ENCODE results near the gene CD7. TPM values are rescaled to one million over a fixed set of nuclear protein-coding genes. Genes with fewer than 3 reads are reported as not detected.

The CD7 gene
- total RNA-seq, 1 experiment from 2014 or later: 0.74 TPM

DNA sequence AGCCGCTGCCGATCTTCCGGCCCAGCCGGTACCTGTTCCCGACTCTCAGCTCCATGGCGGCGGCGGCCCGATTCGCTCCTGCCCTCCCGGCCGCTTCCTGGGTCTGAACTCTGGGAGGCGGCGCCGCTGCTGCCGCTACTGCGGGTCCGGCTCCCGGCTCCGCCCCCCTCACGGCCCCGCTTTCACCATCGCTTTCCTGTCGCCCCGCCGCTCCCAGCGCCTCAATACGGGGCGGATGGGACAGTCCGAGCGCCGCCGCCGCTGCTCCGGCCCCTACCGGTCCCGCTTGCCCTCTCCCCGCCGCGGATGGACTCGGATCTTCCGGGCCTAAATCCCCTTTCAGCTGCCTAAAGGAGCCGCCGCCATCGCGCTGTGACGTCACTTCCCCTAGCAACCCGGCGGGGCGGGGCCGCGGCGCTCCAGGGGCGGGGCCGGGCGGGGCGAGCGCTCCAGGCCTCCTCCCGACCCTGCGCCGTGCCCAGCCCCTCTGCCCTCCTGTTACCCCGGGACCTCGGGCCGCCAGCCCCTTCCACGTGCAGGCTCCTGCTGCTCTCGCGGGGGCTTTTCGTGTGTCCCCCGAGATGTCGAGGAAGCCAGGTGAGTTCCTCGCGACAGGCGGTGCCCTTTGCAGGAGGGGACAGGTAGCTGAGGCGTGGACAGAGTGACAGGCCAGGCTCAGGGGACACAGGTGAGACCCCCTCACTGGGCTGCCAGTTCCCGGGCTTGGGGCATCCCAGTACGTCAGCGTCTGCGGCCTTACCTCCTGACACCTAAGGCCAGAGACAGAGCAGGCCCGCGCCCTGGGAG, 43.9 kb downstream of the CD7 start, which contains the start of gene CSNK1D (continued):
- TF ChIP-seq, protein P1, sequence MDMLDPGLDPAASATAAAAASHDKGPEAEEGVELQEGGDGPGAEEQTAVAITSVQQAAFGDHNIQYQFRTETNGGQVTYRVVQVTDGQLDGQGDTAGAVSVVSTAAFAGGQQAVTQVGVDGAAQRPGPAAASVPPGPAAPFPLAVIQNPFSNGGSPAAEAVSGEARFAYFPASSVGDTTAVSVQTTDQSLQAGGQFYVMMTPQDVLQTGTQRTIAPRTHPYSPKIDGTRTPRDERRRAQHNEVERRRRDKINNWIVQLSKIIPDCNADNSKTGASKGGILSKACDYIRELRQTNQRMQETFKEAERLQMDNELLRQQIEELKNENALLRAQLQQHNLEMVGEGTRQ (CRISPR knock-in tag; IDR thresholded peaks at IDR 0.05): 0 out of 2 replicates have a peak, but pooled peaks have one; percentile 25
- TF ChIP-seq, protein P2, sequence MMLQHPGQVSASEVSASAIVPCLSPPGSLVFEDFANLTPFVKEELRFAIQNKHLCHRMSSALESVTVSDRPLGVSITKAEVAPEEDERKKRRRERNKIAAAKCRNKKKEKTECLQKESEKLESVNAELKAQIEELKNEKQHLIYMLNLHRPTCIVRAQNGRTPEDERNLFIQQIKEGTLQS (CRISPR knock-in tag; conservative IDR thresholded peaks at IDR 0.05): no peak
- TF ChIP-seq CREM (CRISPR knock-in tag; IDR thresholded peaks at IDR 0.05): peak; percentile 93
- no peak for TF ChIP-seq ZNF396 (CRISPR knock-in tag; IDR thresholded peaks at IDR 0.05; ENCODE audit: borderline replicate concordance)
- no peak for TF ChIP-seq OVOL2 (CRISPR knock-in tag; IDR thresholded peaks at IDR 0.05; ENCODE audit: borderline replicate concordance)
- TF ChIP-seq, protein P3, sequence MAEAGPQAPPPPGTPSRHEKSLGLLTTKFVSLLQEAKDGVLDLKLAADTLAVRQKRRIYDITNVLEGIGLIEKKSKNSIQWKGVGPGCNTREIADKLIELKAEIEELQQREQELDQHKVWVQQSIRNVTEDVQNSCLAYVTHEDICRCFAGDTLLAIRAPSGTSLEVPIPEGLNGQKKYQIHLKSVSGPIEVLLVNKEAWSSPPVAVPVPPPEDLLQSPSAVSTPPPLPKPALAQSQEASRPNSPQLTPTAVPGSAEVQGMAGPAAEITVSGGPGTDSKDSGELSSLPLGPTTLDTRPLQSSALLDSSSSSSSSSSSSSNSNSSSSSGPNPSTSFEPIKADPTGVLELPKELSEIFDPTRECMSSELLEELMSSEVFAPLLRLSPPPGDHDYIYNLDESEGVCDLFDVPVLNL (CRISPR knock-in tag; IDR thresholded peaks at IDR 0.05; ENCODE audit: borderline replicate concordance, low read depth): no peak
- TF ChIP-seq SMAD3 (CRISPR knock-in tag; IDR thresholded peaks at IDR 0.05; ENCODE audit: borderline replicate concordance): no peak
- no peak for TF ChIP-seq FOXP1 (CRISPR knock-in tag; IDR thresholded peaks at IDR 0.05; ENCODE audit: borderline replicate concordance)
- peak; percentile 57; the same call in 1 of the 2 replicates for TF ChIP-seq TP53 (CRISPR knock-in tag; IDR thresholded peaks at IDR 0.05)
- no peak for TF ChIP-seq ZNF138 (CRISPR knock-in tag; conservative IDR thresholded peaks at IDR 0.05)
- TF ChIP-seq HMGA2 (CRISPR knock-in tag; IDR thresholded peaks at IDR 0.05): no peak
- TF ChIP-seq, protein P4, sequence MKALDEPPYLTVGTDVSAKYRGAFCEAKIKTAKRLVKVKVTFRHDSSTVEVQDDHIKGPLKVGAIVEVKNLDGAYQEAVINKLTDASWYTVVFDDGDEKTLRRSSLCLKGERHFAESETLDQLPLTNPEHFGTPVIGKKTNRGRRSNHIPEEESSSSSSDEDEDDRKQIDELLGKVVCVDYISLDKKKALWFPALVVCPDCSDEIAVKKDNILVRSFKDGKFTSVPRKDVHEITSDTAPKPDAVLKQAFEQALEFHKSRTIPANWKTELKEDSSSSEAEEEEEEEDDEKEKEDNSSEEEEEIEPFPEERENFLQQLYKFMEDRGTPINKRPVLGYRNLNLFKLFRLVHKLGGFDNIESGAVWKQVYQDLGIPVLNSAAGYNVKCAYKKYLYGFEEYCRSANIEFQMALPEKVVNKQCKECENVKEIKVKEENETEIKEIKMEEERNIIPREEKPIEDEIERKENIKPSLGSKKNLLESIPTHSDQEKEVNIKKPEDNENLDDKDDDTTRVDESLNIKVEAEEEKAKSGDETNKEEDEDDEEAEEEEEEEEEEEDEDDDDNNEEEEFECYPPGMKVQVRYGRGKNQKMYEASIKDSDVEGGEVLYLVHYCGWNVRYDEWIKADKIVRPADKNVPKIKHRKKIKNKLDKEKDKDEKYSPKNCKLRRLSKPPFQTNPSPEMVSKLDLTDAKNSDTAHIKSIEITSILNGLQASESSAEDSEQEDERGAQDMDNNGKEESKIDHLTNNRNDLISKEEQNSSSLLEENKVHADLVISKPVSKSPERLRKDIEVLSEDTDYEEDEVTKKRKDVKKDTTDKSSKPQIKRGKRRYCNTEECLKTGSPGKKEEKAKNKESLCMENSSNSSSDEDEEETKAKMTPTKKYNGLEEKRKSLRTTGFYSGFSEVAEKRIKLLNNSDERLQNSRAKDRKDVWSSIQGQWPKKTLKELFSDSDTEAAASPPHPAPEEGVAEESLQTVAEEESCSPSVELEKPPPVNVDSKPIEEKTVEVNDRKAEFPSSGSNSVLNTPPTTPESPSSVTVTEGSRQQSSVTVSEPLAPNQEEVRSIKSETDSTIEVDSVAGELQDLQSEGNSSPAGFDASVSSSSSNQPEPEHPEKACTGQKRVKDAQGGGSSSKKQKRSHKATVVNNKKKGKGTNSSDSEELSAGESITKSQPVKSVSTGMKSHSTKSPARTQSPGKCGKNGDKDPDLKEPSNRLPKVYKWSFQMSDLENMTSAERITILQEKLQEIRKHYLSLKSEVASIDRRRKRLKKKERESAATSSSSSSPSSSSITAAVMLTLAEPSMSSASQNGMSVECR (CRISPR knock-in tag; IDR thresholded peaks at IDR 0.05; ENCODE audit: borderline replicate concordance): peak; percentile 64; the same call in 1 of the 2 replicates
- TF ChIP-seq CREB1 (CRISPR knock-in tag; IDR thresholded peaks at IDR 0.05): no peak
- TF ChIP-seq RELA (CRISPR knock-in tag; IDR thresholded peaks at IDR 0.05; ENCODE audit: borderline replicate concordance): no peak
- TF ChIP-seq NR2C2 (CRISPR knock-in tag; IDR thresholded peaks at IDR 0.05): no peak
- no peak for TF ChIP-seq TEAD4 (CRISPR knock-in tag; IDR thresholded peaks at IDR 0.05)
- TF ChIP-seq FOXJ3 (CRISPR knock-in tag; IDR thresholded peaks at IDR 0.05; ENCODE audit: borderline replicate concordance): no peak
- TF ChIP-seq EMX1 (CRISPR knock-in tag; IDR thresholded peaks at IDR 0.05): no peak
- TF ChIP-seq ZNF121 (CRISPR knock-in tag; IDR thresholded peaks at IDR 0.05): no peak
- peak; percentile 80 for TF ChIP-seq SP1 (CRISPR knock-in tag; conservative IDR thresholded peaks at IDR 0.05)
- no peak for TF ChIP-seq NR1H2 (CRISPR knock-in tag; IDR thresholded peaks at IDR 0.05)
- TF ChIP-seq ZNF219 (CRISPR knock-in tag; IDR thresholded peaks at IDR 0.05; ENCODE audit: borderline replicate concordance): no peak

Measured in WTC11 (cell line).